NCI-H446 (cell line): ENCODE measurements around the gene MAP2K5.

Experiments
- DNase-seq, 2 experiments: peaks; one replicate each; lab custom pipeline; 2025; lab: John Stamatoyannopoulos, UW

The MAP2K5 gene

DNA sequence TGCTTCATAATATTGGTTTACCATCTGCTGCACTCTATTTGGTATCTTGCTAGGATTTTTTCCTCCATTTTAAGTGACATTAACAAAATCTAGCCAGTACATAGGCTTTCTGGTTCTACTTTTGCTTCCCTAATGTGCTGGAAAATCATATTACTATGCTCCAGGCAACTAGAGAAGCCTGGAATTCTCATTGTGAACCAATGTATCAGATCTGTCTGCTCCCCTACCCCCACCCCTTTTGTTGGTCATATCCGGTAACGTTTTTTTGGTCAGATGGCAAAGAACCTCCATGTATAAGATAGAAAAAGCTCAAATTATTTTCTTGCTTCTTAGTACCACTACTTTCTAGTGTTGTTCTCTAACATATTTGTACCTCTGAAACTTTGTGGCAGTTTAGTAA is 17.1 kb downstream of the MAP2K5 start:
- DNase-seq = no peak

DNA sequence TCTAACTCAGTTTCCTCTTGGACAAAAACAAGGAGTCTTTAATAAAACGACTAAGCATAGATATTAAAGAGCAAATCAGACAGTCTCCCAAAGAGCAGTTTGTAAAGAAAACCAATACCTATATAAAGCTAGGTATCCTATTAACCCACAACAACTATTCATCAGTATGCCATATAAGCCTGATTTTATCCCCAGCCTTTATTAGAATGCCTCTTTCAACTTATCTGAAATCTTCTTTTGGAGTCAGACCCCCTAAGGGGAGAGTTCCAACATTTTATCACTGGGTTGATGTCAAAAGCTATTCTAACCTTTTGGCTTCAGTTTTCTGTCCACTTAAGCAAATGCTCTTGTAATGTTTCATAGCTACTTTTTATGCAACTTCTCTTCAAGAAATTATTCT is 17.8 kb downstream of the MAP2K5 start:
- no peak for DNase-seq

DNA sequence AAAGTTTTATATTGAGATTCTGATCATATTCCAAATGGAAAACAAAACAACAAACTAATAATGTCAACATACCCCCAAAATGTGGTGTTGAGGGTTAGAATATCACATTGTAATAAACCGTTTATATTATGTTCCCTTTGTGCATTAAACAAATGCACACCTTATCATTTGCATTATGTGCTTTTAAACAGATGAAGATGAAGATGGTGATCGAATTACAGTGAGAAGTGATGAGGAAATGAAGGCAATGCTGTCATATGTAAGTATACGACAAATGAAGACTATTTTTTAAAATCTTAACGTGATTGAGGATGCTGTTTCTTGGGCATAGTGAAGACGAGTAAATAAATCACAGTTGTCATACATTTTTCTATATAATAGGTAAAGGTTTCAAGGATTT is 20.6 kb downstream of the MAP2K5 start:
- no peak for DNase-seq

DNA sequence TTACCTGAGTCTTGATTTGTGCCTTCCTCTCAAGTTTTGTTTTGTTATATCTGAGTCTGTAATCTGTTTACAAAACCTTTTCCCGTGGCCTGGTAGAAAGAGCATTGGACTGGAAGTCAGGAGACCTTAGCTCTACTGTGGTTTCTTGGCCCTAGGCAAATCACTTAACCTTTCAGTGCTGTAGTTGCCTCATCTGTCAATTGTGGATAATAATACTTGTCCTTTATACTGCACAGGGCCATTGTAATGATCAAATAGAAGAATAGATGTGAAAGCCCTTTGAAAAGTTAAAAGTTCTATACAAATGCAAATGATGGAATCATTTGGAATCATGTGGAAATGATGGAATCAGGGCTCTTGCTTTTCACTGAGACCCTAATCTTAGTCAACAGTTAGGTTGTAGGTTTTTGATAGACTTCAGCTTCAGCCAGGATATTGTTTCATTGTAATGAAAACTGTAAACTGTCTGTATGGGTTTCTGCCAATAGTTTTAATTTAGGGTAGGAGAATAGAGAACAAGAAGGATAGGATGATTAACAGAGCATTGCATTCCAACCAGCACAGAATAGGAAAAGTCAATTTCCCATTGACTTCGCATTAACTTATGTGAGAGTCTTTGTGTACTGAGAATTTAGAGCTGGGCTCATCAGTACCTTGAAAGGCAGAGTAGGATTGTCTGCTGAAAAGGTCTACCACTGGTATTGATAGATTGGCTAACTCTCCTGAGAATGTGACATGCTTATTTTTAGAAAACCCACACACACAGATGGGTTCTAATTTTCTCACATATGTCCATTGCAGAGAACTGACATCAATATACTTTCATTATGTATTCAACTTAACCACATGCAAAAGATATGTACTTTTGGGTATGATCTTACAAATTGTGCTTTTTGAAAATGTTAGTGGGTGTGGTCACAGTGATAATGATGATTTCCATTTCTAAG is 21.8 kb downstream of the MAP2K5 start:
- peak in 1 of 2 experiments; percentile 3 for DNase-seq

DNA sequence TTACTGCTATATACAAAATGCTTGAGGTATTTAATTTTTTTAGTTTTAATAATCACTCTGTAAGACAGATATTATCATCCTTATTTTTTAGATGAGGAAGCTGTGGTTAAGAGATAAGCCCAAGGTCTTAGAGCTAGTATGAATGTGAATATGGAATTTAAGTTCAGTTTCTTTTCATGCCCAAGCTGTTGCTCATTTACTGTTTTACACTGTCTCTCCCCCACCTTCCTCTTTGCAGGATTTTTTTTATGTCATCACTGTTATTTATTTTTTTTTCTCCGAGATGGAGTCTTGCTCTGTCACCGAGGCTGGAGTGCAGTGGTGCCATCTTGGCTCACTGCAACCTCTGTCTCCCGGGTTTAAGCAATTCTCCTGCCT is 22.5 kb downstream of the MAP2K5 start:
- no peak for DNase-seq

DNA sequence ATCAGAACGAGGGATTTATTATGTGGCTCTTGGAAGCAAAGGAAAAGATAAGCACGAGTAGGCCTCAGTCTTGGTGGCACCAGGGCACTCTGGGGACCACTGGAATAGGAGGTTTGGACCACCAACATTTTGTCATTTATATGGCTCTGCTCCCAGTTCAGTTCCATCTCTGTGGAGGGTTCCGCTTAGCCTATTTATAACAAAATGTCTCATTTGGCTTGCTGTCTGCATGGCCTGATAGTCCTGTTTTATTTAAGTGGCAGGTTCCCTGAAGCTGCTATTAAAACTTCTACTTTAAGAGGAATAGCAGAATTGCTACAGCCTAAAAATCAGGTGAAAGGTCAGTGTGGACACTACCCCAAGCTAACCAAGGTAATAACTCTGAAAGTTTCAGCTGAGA is 27.2 kb downstream of the MAP2K5 start:
- DNase-seq = no peak

DNA sequence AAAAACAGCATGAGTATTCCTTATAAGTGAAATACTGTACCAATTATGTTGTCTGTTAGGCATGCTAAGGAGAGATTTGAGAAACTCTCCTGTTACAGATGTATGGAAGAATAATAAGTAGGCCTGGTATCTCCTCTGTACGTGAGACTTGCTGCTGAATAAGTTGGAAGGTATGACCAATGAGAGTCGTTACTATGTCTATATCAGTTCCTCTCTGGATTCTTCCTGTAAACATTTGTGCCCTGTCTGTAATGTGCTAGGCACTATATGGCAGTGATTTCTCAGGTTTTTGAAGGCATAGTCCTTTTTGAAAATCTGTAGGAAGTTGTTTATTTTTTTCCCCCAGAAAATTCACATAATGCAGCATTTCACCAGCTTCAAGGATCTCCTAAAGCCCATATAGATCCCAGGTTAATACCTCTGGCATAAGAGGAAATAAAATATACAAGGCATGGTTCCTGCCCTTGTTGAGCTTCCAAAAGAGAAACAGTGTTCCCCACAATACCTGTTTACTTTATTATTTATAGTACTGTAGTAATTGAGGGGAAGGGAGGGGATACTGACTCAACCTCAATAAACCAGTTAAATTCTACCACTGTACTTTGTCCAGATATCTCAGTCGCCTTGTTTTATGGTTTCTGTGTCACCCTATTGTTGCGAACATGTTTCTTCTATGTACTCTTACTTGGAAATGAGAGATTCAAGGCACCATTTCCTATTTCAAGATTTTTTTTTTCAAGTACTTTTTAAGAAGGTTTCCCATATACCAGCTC is 28.6 kb downstream of the MAP2K5 start:
- no peak for DNase-seq

DNA sequence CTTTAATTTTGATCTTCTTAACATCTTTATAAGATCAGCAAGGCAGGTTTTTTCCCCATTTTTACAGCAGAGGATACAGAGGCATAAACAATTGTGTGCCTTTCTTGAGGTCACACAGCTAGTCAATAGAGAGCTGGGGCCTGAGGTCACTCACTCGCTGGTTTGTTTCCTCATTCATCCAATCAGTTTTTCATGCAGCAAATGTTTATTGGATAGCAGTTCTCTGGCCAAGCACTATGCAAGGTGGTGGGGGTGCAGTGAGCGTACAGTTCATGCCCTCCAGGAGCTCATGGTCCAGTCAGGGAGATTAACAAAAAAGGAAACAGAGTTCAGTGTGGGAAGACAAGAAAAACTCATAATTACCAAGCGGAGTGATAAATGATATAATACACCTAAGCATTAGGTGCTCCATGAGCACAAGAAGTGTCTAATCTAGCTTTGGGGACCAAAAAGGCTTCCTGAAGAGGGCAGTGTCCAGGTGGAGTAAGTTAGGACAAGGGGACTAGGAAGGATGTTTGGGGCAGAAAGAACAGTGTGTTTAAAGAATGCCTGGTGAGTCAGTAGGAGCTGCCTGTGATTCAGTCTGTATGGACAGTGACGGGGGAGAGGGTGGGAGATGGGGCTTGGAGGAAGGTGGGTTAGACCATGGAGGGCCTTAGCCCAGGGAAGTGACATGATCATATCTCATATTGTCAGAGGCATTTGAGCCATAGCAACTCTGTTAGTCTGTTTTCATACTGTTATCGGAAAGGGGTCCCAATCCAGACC is 29.3 kb downstream of the MAP2K5 start:
- DNase-seq = no peak

DNA sequence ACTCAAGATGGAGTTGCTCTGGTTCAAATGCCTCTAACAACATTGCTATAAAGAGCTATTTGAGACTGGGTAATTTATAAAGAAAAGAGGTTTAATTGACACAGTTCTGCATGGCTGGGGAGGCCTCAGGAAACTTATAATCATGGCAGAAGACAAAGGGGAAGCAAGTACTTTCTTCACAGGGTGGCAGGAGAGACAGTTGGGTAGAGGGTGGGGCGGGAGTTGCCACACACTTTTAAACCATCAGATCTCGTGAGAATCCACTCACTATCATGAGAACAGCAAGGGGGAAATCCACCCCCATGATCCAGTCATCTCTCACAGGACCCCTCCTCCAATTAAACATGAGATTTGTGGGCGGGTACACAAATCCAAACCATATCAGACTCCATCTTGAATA is 30.7 kb downstream of the MAP2K5 start:
- no peak for DNase-seq

DNA sequence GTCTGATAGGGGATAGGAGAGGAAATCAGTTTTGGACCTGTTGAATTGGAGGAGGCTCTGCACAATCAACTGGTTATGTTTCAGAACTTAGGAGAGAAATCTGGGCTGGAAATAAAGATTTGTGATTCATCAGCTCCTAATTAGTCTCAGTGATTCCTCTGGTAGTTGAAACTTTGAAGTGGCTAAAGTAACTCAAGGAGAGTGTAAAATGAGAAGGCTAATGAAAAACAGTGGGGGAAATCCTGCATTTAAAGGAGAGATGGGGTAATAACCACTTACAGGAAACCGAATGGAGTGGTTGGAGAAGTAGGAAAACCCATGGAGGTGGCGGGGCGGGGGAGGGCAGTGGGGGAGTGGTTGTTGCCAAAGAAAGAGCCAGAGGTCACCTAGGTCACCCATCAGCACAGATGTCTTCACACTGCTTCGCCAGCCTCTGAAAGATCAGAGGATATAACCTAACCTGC is 32.6 kb downstream of the MAP2K5 start:
- no peak for DNase-seq

DNA sequence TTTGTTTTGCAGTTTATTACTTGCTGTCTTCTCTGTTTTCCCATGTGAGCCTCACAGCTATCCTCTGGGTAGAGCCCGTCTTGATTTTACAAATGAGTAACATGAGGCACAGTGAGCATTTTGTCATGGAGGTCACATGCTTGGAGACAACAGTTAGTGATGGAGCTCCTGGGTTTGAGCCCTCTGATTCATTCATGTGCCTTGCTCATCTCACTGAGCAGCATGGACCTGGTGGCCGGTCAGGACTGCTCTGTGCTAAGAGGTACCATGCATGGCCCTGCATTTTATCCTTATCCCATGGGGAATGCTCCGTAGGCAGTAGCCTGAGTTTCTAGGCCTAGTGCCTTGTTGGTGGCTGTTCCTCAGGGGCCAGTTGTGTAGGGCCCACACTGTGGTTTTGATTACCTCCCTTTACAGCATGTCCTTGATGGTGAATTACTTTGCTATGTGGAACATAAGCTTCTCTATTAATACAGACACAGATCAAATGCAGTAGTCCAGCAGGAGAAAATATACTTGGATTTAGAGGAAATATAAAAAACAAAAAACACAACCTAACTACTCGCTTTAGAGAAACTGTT is 35.6 kb downstream of the MAP2K5 start:
- DNase-seq = no peak

DNA sequence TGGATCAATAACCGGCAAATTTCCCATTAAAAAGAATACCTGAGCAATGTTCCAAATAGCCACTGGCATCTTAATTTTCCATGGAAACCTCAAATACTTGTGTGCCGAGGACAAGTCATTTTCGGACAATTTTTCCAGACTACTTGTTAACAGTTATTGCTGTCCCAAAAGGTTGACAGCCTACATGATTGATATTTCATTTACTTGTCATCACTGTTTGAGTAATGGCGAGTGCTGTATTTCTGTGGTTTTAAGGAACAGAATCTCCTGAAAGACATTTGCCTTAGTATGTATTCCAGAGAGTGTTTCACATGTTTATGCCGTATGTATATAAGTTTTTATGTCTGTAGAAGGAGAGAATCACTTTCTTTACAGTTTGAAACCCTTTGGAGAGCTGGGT is 36.7 kb downstream of the MAP2K5 start:
- DNase-seq = no peak

DNA sequence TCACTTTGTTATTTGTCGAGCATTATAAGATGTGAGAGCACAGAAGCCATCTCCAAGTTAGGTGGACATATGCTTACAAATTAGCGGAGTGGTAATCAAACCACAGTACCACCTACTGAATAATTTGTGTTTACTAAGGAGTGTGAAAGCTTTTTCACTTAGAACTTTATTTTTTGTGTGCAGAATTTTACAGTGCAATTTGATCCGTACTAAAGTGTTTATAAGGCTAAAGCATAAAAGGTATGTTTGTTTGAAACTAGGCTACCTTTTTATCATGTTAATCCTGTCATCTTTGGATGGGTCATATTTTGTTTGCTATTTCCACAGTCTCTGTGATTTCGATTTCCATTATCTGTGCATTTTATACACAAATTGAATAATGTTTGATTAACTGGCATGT is 37.5 kb downstream of the MAP2K5 start:
- no peak for DNase-seq

DNA sequence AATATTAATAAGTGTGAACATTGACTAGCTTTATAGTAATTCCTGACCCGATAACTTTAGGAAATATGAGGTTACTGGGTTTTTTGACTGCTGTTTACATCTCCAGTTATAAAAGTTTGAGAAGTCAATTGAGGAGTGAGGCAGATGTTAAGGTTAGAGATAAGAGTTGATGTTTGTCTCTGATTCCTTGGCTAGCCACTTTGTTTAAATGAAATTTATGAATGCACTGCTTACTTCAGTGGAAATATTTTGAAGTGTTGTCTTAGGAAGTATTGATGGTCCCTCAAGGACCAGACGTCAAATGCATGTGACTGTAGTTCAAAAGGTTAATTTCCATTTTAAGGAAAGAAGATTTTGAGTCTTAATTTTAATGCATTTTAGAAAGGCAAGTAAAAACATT is 41.7 kb downstream of the MAP2K5 start:
- DNase-seq = no peak

DNA sequence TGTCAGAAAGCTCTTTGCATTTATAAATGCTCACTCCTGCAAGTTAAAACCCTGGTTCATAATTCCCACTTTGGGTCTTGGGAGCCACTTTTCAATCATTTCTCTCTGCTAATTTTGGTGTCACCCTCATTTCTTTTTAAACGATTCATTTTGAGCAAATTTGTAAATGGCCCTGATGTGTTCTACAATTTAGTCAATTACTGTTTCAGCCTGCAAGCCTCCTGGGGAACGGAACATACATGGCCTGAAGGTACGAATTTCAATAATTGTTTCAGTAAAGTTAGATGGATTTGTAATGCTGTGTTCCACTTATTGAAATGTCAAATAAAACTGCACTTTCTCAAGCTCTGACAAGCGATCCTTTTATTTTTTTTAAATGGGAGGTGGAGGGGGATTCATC is 43.2 kb downstream of the MAP2K5 start:
- no peak for DNase-seq

DNA sequence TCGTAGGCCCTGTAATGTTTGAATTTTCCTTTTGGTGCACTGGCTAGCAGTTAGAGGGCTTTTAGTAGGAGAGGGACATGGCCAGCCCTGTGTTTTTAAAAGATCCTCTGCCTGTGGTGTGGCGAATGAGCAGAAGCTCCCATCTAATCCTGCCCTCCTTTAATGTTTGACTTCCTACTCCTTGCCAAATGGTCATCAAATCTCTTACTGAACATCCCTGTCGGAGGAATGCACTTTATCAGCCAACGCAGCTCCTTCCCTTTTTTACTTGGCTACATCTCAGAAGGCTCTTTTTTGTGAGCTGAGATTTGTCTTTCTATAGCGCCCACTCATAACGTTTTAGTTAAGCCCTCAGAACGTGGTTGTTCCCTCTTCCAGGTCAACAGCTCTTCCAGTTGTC is 44.8 kb downstream of the MAP2K5 start:
- DNase-seq = no peak

DNA sequence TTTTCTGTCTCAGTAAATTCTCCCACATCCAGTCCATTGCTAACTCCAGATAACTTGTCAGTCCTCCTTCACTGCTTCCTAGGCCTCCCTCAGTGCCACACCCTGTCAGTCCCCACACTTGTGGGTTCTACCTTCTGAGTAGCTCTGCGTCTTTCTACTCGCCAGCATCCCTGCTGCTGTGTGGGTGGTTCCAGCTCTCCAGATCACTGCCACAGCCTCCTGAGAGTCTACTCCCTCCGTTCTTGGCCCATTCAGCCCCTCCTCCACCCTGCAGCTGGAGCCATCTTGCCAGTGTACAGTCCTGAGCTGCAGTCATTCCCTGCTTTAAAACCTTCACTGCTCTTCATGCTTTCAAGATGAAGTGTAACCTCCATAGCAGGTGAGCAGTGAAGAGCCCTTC is 45.3 kb downstream of the MAP2K5 start:
- no peak for DNase-seq

DNA sequence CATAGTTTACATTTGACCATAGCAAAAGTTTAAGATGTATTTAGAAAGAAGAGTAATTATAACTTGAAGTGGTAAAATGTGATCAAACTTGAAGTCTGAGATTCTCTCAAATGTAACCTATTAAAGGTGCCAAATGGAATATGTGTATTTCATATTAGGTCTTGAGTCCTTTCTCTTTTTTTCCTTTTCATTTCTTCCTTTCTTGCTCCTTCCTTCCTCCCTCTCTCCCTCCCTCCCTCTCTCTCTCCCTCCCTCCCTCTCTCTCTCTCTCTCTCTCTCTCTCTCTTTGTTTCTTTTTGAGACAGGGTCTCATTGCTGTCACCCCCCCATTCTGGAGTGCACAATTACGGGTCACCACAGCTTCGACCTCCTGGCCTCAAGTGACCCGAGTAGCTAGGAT is 47.7 kb downstream of the MAP2K5 start:
- no peak for DNase-seq

DNA sequence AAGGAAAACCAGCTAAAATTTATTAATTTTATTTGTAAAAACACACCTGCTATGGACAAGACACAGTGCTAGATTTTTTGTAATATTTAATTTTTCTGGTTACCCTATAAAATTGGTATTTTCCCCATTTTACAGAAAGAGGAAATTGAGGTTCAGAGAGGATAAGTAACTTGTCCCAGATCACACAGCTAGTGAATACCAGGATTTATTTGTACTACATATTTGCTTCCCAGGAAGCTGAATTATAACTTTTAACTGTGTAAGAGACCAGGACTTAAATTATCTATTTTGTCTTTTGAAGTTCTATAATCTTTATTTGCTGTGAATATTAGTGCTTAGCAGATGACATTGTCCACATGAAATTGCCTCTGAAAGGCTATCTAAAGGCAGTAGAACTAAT is 49.7 kb downstream of the MAP2K5 start:
- DNase-seq = no peak

DNA sequence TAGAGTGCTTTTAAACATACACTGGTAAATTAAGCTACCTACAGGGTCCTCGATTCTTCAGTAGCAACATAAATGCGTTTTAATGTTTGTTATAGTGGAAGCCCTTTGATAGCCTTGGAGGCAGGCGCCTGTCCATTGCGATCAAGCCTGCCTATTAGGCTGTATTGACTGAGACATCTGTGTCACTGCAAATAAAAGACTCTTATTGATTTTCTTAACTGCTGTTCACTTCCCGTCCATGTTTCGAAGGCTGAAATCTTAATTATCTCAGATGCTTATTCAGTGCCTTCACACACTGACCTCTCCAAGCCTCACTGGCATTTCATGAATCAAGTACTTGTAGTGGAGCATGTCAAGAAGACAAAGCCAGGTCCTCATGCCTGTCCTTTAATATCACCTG is 51.1 kb downstream of the MAP2K5 start:
- DNase-seq = no peak

DNA sequence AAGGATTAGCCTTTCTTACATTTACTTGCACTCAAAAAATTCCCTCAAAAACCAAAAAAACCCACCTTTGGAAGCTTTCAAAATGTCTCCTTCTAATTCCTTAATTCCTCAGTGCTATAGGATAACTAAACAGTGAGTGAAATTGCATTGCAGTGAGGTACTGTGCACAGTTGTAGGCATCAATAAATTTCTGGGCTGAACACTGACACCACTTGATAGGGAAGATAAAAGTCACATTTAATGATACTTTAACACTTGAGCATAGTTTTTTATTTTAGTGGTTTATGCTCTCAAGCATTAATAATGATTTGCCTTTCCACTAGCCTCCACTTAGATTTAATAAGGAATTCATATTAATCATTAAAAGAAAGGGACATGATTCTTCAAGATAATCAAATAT is 52.3 kb downstream of the MAP2K5 start:
- DNase-seq = no peak

DNA sequence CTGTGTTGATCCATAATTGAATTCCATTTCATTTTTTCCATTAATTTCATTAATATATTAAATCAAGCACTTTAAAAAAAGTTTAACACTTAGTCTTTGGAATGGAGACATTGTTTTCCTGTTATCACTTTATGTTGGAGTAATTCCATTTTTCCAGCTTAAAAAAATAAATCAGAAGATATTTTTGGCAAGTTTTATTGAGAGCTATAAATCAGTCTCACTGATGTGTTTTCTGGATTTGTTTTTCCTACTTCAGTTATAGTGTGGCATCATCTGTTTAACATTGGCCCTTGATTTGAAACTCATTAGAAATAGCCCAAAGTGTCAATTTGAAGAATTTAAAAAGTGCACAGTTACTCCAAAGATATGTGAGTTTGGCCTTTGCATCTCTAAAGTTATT is 53.1 kb downstream of the MAP2K5 start:
- DNase-seq = no peak
